Measurements from ENCODE around the gene ZNF248.
"Not testable (repeated sequence)": the region's sequence is repeated elsewhere in the genome, so short reads cannot be mapped to it uniquely, and the experiment has no call there.

The ZNF248 gene

GRCh38 chr10:37857287-37858211 lies at the start of gene ZNF248:
TSS of gene ZNF248 (minus strand) at chr10:37857610. CDS start at chr10:37856310, 1,300 bp downstream.
- peak; percentile 89 for DNase-seq

GRCh38 chr10:37906382-37906781 lies 49.0 kb upstream of the ZNF248 start:
- DNase-seq, result no peak

DNA sequence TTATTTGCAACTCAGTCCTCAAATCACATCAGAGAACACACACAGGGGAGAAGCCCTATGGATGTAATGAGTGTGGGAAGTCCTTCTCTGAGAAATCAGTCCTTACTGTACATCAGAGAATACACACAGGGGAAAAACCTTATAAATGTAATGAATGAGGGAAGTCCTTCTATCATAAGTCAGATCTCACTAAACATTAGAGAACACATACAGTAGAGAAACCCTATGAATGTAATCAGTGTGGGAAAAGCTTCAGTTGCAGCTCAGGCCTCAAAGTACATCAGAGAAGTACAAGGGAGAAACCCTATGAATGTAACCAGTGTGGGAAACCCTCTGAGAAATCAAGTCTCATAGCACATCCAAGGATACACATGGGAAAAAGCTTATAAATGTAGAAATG lies 39.0 kb upstream of the ZNF248 start:
- no peak for DNase-seq

GRCh38 chr10:37895674-37896073 lies 38.3 kb upstream of the ZNF248 start:
- no peak for DNase-seq

- no peak for DNase-seq
These were observed 28.4 kb upstream of the ZNF248 start for GRCh38 chr10:37885850-37886249.

DNA sequence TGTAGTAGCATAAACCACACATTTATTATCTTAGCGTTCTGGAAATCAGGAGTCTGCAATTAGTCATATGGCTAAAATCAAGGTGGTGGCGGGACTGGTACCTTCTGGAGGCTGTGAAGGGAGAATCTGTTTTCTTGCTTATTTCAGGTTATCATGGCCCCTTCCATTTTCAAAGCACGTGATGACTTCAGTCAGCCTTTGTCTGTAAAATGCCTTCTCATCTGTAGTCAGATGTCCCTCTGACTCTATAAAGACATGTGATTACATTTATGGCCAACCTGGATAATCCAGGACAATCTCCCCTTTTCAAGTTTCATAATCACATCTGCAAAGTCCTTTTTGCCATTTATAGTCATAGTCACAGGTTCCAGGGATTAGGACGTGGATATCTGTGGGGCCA lies 15.5 kb upstream of the ZNF248 start:
- DNase-seq, result no peak

- no peak for DNase-seq
These were observed 14.9 kb upstream of the ZNF248 start for GRCh38 chr10:37872283-37872682.

GRCh38 chr10:37871568-37872251 lies 14.3 kb upstream of the ZNF248 start:
- DNase-seq, result no peak

GRCh38 chr10:37871143-37871542 lies 13.7 kb upstream of the ZNF248 start:
- DNase-seq, result no peak

- no peak for DNase-seq
These were observed 11.4 kb upstream of the ZNF248 start for GRCh38 chr10:37868796-37869195.

GRCh38 chr10:37865957-37866803 lies 8.8 kb upstream of the ZNF248 start:
- DNase-seq, result no peak

- DNase-seq, result no peak
These were observed 7.9 kb upstream of the ZNF248 start for GRCh38 chr10:37865264-37865663.

DNA sequence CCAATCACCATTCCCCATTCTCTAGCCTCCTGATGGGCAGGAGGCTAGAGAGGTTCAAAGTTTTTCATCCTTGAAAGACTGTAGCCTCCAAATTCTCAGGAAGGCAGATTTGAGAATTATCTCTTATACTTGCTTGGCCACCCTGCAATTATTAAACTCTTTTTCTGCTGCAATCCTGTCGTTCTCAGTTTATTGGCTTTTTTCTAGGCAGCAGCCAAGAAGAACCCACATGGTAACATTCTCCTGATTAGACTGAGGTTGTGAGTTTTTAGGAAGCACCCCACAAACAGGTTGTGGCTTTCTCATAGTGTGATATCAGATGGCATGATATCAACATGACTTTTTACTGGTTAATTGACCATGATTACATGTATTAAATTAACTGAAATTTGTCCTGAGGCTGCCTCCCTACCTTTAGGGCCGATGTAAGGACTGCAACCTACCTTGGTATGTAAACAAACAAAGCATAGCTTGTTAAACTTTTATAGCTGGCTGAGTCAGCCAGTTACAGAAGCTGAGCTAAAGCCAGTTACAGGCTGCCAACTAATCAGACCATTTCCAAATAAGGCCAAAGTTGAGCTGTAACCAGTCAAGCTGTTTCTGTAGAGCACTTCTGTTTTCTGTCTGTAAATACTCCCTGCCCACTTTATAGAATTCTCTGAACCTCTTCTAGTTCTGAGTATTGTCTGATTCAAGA lies 3.2 kb upstream of the ZNF248 start:
- DNase-seq, result peak; percentile 6

DNA sequence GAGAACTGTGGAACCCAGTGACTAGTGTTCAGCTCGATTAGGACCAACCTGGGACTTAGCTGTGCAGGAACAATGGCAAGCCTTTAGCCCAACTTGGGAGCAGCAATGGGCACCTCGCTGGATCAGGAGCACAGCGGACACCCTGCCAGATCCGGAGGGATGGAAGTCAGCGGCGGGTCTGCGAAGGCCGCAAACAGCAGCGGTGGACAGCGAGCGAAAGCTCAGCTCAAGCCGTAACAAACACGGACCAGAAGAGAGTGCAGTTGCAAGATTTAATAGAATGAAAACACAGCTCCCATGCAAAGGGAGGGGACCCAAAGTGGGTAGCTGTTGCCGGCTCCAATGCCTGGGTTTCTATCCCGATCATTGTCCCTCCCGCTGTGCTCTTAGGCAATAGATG lies 1.9 kb upstream of the ZNF248 start:
- not testable (repeated sequence) for DNase-seq

- DNase-seq, result no peak
These were observed 526 bp downstream of the ZNF248 start for GRCh38 chr10:37856881-37857286.

DNA sequence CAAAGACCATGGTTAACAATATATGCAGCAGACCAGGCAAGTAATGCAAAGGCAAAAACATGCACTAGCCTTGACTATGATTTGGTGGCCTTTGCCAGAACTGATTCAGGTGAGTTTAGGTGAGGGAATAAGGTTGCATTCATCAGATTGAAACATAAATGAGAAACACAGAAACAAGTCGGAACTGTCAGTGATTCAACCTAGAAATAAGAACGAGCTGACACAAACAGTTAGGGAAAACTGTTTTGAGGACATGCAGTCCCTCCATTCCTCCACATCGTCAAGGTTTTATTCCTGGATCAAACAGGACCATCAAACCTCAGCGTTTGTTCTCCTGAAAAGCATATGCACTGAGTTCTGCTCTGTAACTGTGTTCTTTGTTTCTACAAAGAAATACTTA lies 1.8 kb downstream of the ZNF248 start:
- DNase-seq, result no peak

DNA sequence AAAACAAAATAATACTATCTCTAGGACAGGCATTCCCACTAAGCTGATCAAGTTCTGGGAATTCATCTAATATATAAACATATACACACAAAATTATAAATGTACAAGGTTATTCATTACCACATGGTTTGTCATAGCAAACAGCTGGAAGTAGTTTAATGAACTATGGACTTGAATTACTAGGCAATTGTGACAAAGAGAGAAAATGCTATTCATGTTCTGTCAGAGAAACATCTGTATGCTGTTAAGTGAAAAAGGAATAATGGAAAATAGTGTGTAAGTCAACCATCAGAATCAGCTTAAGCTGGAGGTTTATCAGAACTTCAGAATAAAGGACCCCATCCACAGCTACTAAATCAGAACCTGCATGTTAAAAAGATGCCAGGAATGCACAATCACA lies 2.8 kb downstream of the ZNF248 start:
- DNase-seq, result no peak

- no peak for DNase-seq
These were observed 12.8 kb downstream of the ZNF248 start for GRCh38 chr10:37844644-37845043.

GRCh38 chr10:37839243-37839642 lies 18.2 kb downstream of the ZNF248 start:
- no peak for DNase-seq

DNA sequence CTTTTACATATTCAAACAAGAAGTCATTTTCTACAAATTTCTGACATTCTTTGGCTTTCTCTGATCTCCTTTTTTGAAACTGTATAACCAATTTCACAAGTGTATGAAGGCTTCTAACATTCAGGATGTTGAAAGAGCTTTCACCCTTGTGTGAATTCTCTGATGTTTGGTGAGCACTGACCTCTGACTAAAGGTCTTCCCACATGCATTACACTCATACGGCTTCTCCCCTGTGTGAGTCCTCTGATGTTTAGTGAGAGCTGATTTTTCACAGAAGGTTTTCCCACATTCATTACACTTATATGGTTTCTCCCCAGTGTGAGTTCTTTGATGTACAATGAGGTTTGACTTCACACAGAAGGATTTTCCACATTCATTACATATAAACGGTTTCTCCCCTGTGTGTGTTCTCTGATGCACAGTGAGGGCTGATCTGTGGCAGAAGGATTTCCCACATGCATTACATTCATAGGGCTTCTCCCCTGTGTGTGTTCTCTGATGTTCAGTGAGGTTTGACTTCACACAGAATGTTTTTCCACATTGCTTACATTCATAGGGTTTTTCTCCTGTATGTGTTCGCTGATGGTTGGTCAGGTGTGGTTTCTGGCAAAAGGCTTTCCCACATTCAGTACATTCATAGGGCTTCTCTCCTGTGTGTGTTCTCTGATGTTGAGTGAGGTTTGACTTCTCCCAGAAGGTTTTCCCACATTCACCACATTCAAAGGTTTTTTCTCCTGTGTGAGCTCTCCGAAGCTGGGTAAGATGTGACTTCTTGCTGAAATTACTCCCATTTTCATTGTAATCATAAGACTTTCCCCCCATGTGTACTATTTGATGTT lies 25.7 kb downstream of the ZNF248 start:
- DNase-seq, result no peak

GRCh38 chr10:37826806-37827205 lies 30.6 kb downstream of the ZNF248 start:
- no peak for DNase-seq

DNA sequence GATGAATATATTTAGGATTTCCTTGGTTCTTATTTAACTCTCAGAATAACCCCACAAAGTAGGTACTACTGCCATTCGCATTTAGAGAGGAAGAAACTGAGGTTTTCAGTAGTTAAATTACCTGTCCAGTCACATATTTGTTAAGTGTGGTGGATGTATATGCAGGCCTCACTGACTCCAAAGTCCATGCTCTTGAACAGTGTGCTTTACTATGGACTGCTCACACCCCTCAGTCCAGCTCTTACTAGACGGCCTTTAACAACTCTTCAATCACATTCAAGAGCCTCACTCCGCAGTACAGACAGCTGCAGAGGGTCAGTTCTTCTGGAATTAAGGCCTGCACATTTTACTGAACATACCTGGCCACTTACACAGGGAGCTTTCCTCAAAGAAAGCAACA lies 36.2 kb downstream of the ZNF248 start:
- DNase-seq, result no peak

Data from NCI-H446 treated with DMSO at 0.1 percent for 48 hours (cell line).